Colon (tissue), 2 donors: ENCODE data around the gene RNF11.
"Not testable (repeated sequence)": the region's sequence is repeated elsewhere in the genome, so short reads cannot be mapped to it uniquely, and the experiment has no call there.

Experiments
- FAIRE-seq: peaks from 2 replicates; lab custom pipeline; 2012; peaks lifted over from hg19 to GRCh38; lab: Jason Lieb, UNC
- donor health status: control.
- donor health status: control.

Gene RNF11, protein sequence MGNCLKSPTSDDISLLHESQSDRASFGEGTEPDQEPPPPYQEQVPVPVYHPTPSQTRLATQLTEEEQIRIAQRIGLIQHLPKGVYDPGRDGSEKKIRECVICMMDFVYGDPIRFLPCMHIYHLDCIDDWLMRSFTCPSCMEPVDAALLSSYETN

DNA sequence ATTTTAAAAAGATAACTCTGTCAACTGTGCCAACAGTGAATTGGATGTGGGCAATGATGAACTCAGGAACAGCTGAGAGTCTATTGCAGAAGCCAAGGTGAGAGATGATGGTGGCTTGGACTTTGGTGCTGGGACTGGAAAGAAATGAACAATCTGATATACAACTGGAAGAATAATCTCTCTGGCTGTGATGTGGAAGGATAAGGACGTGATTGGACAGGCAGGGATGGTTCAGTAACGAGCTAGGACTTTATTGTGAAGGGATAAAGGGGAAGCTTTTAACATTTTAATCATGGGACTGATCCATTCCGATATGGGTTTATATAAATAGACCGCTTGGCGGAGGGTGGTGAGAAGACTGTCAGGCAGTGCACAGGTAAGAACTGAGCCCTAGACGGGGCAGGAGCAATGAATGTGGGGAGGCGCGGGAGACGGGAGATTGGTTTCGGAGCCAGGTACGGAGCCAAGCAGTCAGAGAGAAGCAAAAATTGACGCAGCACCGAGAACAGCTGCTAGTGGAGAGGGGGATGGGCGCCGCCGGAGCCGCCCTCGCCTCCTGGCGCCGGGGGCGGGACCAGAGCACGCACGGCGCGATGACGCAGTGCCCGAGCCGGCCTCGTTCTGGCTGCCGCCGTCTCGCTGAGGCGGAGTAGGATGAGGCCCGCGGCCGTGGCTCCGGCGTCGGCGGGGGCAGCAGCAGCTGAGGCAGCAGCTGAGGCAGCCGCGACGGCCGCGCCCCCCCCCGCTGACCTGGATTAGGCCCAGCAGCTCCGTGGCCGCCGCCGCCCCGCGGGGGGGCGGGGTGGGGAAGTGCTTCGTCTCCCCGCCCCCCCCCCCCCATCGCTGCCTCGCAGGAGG, at the start of gene RNF11:
RNF11 (plus strand) TSS at position 601 of the 858 bp plus-strand sequence. CDS start 484 bp downstream, outside the sequence.
- no peak for FAIRE-seq

DNA sequence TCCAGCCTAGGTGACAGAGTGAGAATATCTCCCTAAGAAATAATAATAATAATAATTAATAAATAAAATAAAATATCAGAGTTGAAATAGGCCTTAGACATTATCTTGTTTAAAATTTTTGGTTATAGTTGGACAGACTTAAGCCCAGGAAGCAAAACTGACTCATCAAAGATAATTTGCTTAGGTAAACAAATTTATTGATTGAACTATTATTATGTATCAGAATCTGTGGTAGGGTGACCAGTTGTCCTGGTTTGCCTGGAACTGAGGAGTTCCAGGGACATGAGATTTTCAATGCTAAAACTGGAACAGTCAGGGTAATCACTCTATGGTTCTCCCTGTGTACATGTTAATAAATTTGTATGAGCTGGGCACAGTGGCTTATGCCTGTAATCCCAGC, 47.8 kb upstream of the RNF11 start:
- FAIRE-seq: no peak

DNA sequence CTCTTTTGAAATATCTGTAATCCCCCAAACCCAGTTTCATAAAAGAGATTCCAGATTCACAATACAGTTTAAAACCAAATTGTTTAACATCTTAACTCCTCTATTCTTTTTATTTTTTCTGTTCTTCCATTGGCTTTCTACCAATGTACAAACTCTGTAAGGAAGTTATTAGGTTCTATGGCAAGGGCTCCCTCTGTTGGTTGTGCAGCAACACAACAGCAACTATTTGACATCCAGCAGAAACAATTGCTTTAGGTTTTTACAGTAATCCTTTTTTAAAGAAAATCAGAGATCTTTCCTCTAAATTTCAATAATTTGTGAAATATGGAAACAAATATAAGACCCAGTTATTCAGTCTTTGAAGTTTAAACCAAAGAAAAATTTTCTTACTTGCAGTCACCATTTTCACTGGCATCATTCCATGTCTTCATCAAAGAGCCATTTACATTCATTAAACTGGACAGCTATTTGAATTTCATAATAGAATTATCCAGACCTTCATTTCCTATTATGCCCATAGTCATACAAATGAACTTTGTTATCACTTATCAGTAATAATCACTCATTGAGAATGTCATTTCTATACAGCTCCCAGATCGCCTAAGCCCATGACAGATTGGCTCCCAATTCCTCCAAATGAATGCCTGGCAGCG, 46.5 kb upstream of the RNF11 start:
- peak; percentile 62 for FAIRE-seq

DNA sequence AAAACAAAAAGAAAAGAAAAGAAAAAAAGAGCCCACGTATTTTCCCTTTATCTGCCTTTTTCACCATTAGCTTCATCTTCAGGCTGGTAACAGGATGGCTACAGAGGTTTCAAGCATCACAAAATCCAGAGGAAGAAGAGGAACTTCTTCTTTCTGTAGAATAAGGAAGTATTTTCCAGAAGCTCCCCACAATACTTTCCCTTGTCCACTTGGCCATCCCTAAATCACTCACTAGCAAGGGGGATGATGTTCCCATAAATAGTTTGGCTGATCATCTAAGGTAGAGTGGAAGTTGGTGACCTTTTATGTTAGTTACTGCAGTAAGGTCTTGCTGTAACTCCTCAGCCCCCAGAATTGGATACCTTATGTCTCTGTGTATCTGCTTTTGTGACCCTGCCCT, 45.1 kb upstream of the RNF11 start:
- no peak for FAIRE-seq

DNA sequence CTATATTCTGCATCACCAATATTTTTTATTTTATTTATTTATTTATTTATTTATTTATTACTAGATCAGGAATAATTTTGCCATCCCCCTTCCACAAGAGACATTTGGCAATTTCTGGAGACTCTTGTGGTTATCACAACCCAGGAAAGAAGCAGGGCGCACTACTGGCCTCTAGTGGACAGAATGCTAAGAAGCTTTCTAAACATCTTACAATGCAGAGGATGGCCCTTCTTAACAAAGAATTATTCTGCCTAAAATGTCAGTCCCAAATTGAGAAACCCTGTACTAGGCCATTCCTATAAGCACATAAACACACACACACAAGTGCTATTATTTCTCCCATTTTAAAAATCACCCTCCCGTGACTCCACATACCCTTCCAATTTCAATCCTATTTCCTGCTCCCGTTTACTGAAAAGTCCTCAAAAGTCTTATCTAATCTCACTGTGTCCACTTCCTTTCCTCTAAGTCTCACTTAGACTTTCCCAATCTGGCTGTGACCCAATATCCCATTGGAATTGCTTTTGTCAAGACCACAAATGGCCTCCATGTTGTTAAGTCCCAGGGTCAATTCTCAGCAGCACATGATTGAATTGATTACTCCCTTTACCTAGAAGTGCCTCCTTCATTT, 43.7 kb upstream of the RNF11 start:
- no peak for FAIRE-seq

DNA sequence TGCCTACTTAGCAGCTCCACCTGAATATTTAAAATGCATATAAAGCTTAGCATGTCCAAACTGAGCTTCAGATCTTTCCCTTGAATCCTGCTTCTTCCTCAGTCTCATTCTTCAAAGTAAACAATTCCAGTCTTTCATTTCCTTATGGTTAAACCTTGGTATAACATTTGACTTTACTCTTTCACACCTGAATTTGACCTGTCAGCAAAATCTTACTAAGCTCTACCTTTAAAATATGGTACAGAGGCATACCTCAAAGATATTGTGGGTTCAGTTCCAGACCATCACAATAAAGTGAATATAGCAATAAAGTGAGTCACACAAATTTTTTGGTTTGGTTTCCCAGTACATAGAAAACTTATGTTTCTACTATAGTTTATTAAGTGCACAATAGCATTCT, 42.5 kb upstream of the RNF11 start:
- FAIRE-seq: no peak

DNA sequence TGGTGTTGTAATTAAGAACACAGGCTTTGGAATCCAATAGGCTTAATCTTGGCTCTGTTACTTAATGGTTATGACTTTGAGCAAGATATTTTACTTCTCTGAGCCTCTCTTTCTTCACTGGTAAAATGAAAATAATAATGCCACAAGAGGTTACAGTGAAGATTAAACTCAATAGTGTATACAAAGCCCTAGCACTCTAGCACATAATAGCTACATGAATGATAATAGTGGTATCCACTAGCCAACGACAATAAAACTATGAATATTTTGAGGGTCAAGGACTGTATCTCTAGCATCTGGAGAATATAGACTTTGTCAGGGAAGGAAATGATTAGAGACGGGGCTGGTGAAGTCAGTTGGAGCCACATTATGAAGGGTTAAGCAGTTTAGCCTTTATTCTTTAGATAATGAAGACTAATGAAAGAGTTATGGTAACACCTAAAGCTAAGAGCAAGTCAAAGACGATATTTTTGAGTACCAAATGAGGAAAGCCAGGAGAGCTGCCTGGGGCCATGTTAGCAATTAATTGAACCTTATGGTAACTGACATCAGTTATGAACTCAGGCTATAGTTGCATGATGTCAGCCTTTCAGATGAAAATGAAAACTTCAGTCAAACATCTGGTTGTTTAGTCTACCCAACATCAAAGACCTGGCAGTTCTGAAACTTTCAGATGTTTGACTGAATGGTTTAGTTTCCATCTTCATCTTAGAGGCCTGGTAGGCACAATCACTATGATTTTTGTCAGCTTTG, 32.8 kb upstream of the RNF11 start:
- FAIRE-seq: no peak

DNA sequence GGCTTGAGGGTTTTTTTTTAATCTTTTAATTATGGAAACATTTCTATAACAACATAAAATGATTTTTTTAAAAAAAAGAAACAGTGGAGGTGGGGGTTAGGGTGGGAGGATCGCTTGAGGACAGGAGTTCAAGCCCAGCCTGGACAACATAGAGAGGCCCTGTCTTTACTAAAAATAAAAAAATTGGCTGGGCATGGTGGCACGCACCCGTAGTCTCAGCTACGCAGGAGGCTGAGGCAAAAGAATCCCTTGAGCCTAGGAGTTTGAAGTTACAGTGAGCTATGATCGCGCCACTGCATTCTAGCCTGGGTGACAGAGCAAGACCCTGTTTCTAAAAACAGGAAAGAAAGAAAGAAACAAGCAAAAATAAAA, 32.2 kb upstream of the RNF11 start:
- no peak for FAIRE-seq

DNA sequence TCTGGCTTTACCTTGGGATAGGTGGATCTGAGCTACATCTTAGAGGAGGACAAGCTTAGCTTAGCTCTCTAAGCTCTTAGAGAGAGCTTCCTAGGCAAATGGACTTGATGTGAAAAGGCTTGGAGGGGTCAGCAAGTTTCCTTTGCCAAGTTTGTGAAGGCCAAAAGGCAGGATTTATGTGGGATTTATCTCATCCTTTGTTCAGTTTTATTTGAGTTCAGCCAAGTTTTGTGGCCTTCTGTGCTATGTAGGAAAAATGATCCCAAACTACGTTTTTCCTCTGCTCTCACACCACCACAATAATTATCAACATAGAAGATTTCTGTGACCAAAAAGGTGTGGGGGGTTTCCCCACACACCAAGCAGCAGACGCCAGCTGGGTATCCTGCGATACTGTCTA, 26.0 kb upstream of the RNF11 start:
- FAIRE-seq: no peak

DNA sequence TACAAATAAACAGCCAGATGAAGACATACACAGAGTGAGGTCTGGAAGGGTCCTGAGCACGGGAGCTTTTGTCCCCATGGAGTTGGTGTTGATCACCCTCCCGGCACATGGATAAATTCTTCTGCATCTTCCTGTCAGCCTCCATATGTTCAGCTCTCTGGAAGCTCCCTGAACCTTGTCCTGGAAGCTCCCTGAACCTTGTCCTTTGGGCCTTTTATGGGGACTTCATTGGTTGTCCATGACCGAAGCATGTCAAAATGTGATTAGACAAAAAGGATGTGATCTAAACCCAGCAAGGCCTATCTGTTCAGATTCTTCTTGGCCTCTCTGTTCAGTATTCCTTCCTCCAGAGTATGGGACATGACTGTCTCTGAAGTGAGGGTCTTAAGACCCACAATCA, 25.4 kb upstream of the RNF11 start:
- no peak for FAIRE-seq

DNA sequence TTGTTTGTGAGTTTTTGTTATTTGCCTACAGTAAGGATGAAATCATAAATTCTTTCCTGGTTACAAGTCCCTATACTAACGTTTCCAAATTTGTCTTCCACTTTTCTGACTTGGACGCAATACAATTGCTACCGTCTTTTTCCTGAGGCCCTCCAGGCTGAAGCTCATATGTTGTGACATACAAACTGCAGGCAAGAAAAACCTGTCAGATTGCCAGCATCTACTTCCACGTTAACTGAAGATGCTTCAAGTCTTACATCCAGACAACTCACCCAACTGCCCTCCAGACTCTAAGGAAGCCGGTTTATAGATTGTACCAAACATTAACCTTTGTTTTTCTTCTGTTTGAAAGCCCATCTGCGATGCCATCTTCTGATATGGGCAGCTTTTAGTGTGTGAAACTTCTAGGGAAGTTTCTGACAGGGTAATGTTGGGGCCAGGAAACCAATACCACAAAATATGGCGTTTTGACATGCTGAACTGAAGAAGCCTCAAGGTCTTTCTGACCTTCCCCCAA, 21.4 kb upstream of the RNF11 start:
- no peak for FAIRE-seq

DNA sequence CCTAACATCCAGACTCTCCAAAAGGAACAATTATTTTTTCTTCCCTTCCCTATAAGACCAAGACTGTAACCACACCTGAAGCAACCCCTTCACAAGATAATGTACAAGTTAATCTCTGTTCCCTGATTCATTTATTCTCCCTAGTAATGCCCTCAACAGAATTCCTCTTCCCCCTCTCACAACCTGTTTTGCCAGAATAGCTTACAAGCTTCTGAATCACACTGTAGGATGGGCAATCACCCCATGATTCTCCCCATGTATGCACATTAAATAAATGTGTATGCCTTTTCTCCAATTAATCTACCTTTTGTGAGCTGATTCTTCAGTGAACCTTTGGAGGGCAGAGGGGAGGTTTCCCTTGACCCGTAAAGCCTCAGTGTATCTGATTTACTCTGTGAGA, 20.9 kb upstream of the RNF11 start:
- no peak for FAIRE-seq

DNA sequence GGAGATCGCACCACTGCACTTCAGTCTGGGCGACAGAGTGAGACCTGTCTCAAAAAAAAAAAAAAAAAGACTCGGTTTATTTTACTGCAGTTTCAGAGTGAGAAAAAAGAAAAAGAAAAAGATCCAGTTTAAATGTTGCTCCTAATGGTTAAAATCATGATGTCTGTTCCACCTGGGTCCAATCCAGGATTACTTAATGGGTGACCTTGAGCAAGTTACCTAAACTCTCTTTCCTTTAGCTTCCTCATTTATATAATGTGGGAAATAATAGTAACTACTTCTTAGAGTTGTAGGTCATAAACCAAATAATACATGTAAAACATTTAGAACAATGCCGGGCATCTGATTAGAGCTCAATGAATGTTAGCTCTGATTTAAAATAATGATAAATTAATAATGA, 19.4 kb upstream of the RNF11 start:
- no peak for FAIRE-seq

DNA sequence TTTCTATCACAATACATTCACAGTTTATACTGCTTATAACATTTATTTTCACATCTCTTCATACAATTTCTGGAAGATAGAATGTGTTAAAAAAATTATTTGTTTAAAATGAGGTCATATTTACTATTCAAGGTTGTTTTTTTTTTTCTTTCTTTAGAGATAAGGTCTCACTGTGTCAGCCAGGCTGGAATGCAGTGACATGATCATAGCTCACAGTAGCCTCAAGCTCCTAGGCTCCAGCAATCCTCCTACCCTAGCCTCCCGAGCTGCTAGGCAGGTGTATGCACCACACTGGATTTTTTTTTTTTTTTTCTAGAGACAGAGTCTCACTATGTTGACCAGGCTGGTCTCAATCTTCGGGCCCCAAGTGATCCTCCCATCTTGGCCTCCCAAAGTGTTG, 19.0 kb upstream of the RNF11 start:
- no peak for FAIRE-seq

DNA sequence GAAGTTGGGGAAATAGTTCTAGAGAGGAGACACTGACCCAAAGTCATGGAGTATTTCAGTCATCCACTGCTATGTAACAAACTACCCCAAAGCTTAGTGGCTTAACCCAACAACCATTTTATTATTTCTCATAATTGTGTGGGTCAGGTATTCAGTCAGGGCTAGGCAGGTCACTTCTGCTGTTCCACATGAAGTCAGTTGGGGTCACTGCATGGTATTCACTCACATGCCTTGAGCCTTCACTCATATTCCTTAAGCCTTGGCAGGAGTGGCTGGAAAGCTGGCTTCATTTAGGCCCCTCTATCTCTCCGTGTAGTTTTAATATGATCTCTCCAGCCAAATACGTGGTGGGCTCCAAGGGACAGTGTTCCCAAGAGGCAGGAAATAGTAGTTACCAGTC, 17.5 kb upstream of the RNF11 start:
- FAIRE-seq: no peak

DNA sequence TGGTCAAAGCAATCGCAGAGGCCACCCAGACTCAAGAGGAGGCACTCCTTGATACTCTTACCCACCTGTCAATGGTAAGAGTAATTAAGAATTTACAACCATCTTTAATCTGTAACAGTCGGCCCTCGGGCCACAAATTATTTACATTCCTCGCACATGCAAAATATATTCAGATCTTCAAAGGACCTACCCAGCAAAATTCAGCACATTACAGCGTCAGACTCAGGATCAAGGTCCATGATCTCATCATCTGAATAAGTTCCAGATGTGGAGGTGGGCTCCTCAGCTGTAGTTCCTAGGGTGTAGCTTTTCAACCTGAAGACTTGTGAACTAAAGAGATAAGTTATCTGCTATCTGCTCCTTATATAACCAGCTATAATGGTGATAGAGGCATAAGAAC, 17.1 kb upstream of the RNF11 start:
- no peak for FAIRE-seq

DNA sequence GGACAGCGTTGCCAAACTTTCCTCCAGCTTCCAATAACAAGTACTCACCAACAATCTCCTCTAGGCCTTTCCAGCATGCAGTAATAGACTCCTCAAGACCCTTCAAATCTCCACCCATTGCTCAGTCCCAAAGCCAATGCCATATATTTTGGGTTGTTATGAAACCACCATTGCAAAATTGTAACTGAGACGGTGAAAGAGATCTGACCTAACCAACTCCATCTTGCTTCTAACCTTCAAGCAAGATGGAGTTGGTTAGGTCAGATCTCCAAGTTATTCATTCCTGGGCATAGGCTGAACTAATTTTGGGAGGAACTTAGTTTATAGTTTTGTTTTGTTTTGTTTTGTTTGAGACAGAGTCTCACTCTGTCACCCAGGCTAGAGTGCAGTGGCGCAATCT, 14.5 kb upstream of the RNF11 start:
- FAIRE-seq: not testable (repeated sequence)

DNA sequence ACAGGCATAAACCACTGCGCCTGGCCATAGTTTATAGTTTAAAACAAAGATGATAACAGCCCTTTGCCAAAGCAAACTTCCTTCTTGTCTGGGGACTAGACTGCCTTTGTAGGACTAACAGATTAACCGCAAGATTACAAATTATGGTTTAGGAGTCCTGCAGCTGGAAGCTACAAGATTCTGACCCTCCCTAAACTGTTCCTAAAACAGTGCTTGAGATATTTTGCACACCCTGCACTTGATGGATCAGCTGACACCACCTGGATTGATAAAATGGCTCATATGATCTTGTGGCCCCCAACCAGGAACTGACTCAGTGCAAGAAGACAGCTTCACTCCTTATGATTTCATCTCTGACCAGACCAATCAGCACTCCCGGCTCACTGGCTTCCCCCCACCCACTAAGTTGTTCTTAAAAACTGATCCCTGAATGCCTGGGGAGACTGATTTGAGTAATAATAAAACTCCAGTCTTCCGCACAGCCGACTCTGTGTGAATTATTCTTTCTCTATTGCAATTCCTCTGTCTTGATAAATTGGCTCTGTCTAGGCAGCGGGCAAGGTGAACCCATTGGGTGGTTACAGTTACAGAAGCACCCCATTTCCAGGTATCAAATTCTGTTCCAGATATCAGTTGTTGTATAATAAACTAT, 13.8 kb upstream of the RNF11 start:
- FAIRE-seq: no peak

DNA sequence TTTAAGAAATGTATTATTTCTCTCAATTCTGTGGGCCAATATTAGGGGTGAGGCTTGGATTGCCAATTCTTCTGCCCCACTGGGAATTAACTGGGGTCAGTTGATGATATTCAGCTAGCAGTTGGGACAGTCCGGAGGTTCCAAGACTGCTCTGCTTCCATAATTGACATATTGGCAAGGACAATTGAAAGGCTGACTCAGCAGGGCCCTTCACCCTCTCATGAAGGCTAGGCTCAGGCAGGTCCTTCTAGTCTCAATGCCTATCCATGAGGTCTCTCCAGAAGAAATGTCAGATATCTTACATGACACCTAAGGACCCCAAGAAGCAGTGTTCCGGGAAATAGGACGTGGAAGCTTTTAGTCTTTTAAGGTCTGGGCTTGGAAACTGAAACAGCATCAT, 13.3 kb upstream of the RNF11 start:
- FAIRE-seq: no peak

DNA sequence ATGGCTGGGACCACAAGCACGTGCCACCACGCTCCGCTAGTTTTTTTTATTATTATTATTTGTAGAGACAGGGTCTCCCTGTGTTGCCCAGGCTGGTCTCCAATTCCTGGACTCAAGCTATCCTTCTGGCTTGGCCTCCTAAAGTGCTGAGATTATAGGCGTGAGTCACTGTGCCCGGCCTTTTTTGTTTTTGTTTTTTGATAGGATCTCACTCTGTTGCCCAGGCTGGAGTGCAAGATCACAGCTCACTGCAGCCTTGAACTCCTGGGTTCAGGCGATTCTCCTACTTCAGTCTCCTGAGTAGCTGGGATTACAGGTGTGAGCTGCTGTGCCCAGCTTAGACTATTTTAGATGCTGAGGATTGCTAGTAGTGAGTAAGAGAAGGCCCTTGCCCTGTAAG, 11.8 kb upstream of the RNF11 start:
- no peak for FAIRE-seq

DNA sequence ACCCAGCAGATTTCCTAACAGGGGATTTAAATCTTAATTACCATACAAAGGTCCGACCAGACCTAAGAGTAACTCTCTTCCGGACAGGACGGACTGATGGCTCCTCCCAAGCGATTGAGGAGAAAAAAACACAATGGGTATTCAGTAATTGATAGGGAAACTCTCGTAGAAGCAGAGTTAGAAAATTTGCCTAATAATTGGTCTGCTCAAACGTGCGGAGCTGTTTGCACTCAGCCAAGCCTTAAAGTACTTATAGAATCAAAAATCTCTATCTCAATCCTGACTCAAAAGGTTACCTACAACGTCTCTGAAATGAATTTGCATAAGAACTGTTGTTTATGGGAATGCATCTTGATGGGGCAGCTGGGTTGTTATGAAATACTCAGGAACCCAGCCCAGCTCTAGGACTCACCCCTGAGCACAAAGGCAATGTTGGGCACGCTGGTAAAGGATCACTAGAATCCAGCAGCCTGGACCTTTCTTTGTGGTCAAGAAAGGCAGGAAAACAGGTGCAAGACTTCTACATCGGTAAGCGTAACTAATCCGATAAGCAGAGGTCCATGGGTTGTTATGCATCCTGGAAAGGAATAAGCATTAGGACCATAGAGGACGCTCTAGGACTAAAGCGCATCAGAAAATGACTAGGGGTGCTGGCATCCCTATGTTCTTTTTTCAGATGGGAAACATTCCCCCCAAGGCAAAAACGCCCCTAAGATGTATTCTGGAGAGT, 8.7 kb upstream of the RNF11 start:
- FAIRE-seq: not testable (repeated sequence)
